GM18505 (cell line): ENCODE data around the gene IL22.

Experiments
- ATAC-seq: cut with Tn5 transposase; IDR thresholded peaks from one replicate; pipeline ENCODE4 v1.9.1; 2021; ENCODE audit not compliant: unreplicated experiment
- POLR2A ChIP-seq: IDR thresholded peaks from 4 replicates; pipeline ENCODE4 v1.6.1; 2011; ENCODE audit warnings: borderline replicate concordance; ENCODE audit not compliant: insufficient read depth, insufficient read length; ENCODE audit errors: extremely low read depth

The IL22 gene, protein sequence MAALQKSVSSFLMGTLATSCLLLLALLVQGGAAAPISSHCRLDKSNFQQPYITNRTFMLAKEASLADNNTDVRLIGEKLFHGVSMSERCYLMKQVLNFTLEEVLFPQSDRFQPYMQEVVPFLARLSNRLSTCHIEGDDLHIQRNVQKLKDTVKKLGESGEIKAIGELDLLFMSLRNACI

DNA sequence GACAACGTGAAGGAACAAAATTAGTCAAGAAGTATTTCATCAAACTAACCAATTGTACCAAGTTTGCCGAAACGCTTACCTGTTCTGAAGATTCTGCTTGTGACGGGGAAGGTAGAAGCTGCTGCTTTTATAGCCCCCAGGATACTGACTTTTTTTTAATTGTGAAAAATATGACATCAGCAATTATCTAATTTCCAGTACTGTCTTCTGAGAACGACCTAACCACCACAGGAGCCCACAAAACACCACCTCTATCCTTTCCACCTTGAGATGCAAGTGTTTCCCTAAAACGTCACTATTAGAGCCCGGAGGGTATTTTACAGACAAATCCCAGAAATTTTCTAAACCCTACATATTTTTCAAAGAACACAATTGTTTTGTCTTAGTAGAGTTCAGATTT is at the start of gene IL22:
IL22 (minus strand) TSS at position 101 of the 400 bp plus-strand sequence. CDS start 156 bp downstream, outside the sequence.
- no peak for TF ChIP-seq POLR2A
- no peak for ATAC-seq

GRCh38 chr12:68297929-68298328 is 44.5 kb upstream of the IL22 start:
- no peak for ATAC-seq
- no peak for TF ChIP-seq POLR2A

- ATAC-seq: no peak
- TF ChIP-seq POLR2A: no peak
Observed at GRCh38 chr12:68294251-68294650, 40.8 kb upstream of the IL22 start.

DNA sequence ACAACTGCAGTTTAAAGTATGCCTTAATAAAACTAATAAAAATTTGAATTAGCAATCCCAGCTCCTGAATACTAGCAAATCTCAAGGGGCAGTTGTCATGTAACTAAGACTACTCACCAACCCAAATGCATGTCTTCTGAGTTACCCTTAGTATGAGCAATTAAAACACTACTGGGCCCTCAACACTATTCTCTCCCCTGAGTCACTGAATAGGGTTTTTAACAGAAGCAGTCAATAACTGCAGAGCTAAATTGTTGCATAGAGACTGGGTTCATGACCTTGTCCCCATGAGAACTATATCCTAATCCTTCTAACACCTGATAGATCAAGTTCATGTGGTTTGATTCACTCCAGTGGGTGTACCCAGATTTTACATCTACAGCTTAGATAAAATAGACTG is 39.9 kb upstream of the IL22 start:
- no peak for ATAC-seq
- no peak for TF ChIP-seq POLR2A

DNA sequence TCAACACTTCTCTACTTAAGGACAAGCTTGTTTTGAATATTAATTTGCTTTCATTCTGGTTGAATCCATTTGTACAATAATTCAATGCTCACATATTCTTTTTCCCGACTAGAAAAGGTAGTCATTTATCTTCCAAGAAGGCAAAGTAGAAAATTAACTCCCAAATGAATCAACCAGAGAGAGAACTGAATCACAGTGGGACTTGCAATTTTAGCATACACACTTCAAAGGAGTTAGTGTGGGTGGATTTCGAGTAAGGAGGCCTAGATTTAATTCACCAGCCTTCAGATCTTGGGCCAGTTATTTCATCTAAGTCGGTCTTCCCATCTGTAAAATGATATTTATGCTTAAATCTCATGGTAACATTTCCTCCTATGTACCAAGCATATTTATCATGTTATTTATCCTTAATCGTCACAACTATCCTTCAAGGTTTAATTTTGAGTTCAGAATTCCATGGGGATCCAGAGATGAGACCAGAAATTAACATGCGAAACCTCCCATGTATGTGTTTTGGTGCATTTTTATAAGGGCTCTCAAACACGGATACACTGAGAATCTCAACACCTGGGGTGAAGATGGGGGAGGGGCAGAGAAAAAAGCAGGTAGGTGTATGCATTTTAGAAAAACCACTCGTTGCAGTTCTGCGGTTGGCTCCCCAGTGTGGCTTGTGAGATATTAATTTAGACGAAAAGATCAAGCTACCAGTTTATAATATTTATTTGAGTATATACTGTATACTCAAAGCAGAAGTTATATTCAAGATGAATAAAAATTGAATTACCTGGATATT is 38.9 kb upstream of the IL22 start:
- ATAC-seq: no peak
- no peak for TF ChIP-seq POLR2A

- no peak for TF ChIP-seq POLR2A
- ATAC-seq: no peak
Observed at GRCh38 chr12:68291396-68292036, 38.1 kb upstream of the IL22 start.

DNA sequence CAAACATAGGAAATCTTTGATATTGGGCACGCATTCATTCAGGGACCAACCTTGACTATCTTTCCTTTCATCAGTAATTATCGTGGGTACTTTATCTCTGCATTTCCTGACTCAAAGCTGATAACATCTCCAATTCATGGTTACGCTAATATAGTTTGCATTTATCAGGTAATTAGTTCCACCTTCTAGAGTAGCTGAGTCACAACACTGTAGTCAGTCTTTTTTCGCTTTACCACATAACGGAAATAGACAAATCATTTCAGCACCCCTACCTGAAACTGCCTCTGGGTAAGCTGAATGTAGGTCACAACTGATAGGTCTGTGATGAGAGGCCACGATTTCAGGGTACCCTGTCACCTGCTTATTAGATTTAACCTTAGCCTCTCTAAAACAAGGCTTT is 36.7 kb upstream of the IL22 start:
- ATAC-seq: peak; percentile 97
- TF ChIP-seq POLR2A: no peak

- ATAC-seq: no peak
- no peak for TF ChIP-seq POLR2A
Observed at GRCh38 chr12:68287106-68287505, 33.7 kb upstream of the IL22 start.

DNA sequence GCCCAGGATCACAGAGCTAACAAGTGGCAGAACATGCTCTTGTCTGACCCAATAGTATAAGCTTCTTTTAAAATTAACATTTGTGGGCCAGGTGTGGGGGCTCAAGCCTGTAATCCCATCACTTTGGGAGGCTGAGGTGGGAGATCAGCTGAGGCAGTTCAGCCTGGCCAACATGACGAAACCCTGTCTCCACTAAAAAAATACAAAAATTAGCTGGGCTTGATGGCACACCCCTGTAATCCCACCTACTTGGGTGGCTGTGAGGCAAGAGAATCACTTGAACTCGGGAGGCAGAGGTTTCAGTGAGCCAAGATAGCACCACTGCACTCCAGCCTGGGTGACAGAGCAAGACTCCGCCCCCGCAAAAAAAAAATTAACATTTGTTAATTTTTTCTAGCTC is 33.0 kb upstream of the IL22 start:
- ATAC-seq: no peak

DNA sequence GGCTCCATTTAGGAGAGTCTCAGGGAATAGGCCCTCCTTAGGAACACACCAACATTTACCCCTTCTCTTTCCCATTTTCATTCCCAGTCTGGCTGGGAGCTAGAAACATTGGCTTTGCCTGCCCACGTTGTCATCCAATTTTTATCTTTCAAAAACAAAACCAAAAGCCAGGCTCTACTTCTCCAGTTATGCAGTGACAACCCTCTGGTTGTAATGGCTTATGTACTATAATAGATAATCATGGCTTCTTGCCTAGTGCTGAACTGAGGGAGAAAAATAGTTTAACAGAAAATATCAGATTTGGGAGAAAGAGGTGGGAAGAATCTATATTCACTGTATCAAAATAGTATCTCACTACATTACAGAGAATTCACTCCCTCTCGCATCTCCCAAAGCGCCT is 32.1 kb upstream of the IL22 start:
- TF ChIP-seq POLR2A: no peak
- ATAC-seq: no peak

More for the DNA sequence above, 33.0 kb upstream of the IL22 start:
- no peak for TF ChIP-seq POLR2A

DNA sequence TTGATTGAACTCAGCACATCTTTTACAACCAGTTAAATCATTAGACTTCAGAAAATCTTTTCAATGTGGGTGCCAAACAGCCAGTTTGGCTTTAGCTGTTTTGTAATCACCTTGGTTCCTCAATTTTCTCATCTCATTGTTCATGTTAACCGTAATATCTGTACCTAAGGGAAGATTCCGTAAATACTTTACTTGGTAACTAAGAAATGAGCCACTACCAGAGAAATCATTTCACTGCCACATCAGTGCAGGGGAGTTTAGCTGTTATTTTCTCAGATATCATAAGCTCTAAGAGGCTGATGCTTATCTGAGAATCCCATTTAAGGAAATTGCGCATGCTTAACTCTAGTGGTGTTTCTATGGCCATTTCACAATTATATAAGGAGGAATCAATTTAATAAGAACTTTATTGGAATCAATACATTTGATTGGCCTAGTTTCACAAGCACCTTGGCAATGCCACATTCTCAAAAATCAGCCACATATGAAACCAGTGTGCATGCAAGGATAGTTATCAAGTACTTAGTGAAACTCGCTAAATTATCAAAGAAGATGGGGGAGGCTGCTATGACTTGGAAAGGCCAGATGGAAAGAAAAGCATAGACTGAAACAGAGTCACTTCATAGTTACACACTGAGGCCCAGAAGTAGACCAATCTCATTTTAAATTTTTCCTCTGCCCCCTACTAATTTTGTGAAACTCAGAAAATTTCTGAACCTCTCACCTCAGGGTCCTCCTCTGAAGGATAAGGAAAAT is 28.1 kb upstream of the IL22 start:
- ATAC-seq: no peak
- no peak for TF ChIP-seq POLR2A

DNA sequence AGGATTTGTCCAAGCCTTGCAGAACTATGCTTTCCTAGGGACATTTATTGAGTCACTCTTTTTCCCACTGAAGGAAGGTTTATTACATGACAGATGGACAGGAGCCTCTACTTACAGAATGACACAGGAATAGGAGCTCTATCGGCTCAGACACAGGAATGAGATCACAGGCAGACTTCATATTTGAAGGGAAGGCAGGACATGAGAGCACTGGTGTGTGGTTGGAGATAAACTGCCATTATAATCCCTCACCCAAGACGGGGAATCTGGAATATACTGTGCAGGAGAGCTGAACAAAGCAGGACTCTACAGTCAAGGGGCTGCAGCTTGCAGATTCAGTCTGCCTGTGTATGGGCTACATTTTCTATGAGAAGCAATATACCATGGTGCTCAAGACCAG is 26.8 kb upstream of the IL22 start:
- TF ChIP-seq POLR2A: no peak
- no peak for ATAC-seq
